Activated T-cell treated with anti-CD3 and anti-CD28 coated beads for 4 hours (primary cell): ENCODE results near the gene WDR45B.

ENCODE experiments used
- DNase-seq: peaks from one replicate; pipeline ENCODE4 v3.0.0-alpha.2; 2020

Gene WDR45B

GRCh38 chr17:82675476-82676245 is 27.4 kb upstream of the WDR45B start:
- DNase-seq: no peak

- no peak for DNase-seq
Measured at GRCh38 chr17:82674656-82675475, 26.6 kb upstream of the WDR45B start.

- DNase-seq: no peak
Measured at GRCh38 chr17:82670661-82671450, 22.6 kb upstream of the WDR45B start.

- peak; percentile 11 for DNase-seq
Measured at GRCh38 chr17:82668631-82669099, 20.4 kb upstream of the WDR45B start.

GRCh38 chr17:82668024-82668630 is 19.9 kb upstream of the WDR45B start:
- DNase-seq: no peak

- DNase-seq: no peak
Measured at GRCh38 chr17:82667668-82668000, 19.4 kb upstream of the WDR45B start.

- DNase-seq: no peak
Measured at GRCh38 chr17:82666931-82667667, 18.9 kb upstream of the WDR45B start.

GRCh38 chr17:82665891-82666290 is 17.6 kb upstream of the WDR45B start:
- no peak for DNase-seq

- no peak for DNase-seq
Measured at GRCh38 chr17:82665217-82665616, 17.0 kb upstream of the WDR45B start.

GRCh38 chr17:82664701-82665182 is 16.5 kb upstream of the WDR45B start:
- DNase-seq: no peak

GRCh38 chr17:82664276-82664575 is 16.0 kb upstream of the WDR45B start:
- no peak for DNase-seq

GRCh38 chr17:82663381-82664275 is 15.4 kb upstream of the WDR45B start:
- DNase-seq: no peak

- DNase-seq: no peak
Measured at GRCh38 chr17:82662711-82663261, 14.5 kb upstream of the WDR45B start.

- DNase-seq: no peak
Measured at GRCh38 chr17:82661717-82662683, 13.8 kb upstream of the WDR45B start.

GRCh38 chr17:82659886-82660285 is 11.6 kb upstream of the WDR45B start:
- DNase-seq: no peak

GRCh38 chr17:82658796-82659452 is 10.7 kb upstream of the WDR45B start:
- no peak for DNase-seq

- no peak for DNase-seq
Measured at GRCh38 chr17:82658331-82658730, 10.1 kb upstream of the WDR45B start.

- DNase-seq: no peak
Measured at GRCh38 chr17:82657926-82658325, 9.7 kb upstream of the WDR45B start.

GRCh38 chr17:82656266-82656665 is 8.0 kb upstream of the WDR45B start:
- DNase-seq: no peak
